Measurements from ENCODE around the gene ELFN1. TPM values are rescaled to one million over a fixed set of nuclear protein-coding genes. Genes with fewer than 3 reads are reported as not detected.

The ELFN1 gene
- total RNA-seq, 4 donors from 2014 or later = 0.12 to 1.0 (median 0.46) TPM

- H3K9me3 ChIP-seq = no peaks in the 10 kb centered on the region
- TF ChIP-seq CTCF (IDR thresholded peaks at IDR 0.05 in 4 of 5, conservative IDR thresholded peaks at IDR 0.05 in 1 of 5) (no peak), POLR2A (IDR thresholded peaks at IDR 0.05) (no peak)
- no peaks in the 10 kb centered on the region for H3K27me3 ChIP-seq
- H3K36me3 ChIP-seq = no peaks in the 10 kb centered on the region
- H3K4me3 ChIP-seq = no peak overlapping the region
- intact Hi-C loops (cut with DNase I; ENCODE audit: low total_unique reads) (no loop called here), in situ Hi-C loops (cut with MboI; ENCODE audit: low sequenced_read_pairs in 4 of 4) (loop anchor here in 1 of 4 donors (25.0 kb wide), 1 partner anchor 562 kb away; no protein-coding TSS in a partner anchor)
- ATAC-seq (no peak), DNase-seq (no peak)
- peaks cover 27 to 28% of the 10 kb centered on the region in 2 donors for H3K4me1 ChIP-seq
- no peak overlapping the region for H3K27ac ChIP-seq
Measured at GRCh38 chr7:1650363-1651030, 19.6 kb upstream of the ELFN1 start.

- ATAC-seq (no peak), DNase-seq (no peak)
- TF ChIP-seq CTCF (IDR thresholded peaks at IDR 0.05 in 4 of 5, conservative IDR thresholded peaks at IDR 0.05 in 1 of 5) (no peak), POLR2A (IDR thresholded peaks at IDR 0.05) (no peak)
- Histone ChIP-seq H3K9me3 (no peaks in the 10 kb centered on the region), H3K27ac (no peak overlapping the region), H3K36me3 (no peaks in the 10 kb centered on the region), H3K27me3 (peaks cover 0 to 3% (median 0%) of the 10 kb centered on the region in 3 donors), H3K4me3 (no peak overlapping the region), H3K4me1 (peaks cover 26 to 28% of the 10 kb centered on the region in 2 donors)
- intact Hi-C loops (cut with DNase I; ENCODE audit: low total_unique reads) (no loop called here), in situ Hi-C loops (cut with MboI; ENCODE audit: low sequenced_read_pairs in 4 of 4) (loop anchor here in 1 of 4 donors (25.0 kb wide), 1 partner anchor 561 kb away; no protein-coding TSS in a partner anchor)
Measured at GRCh38 chr7:1651031-1651446, 19.0 kb upstream of the ELFN1 start.

GRCh38 chr7:1651891-1652290 lies 18.2 kb upstream of the ELFN1 start:
- peaks cover 0 to 7% (median 0%) of the 10 kb centered on the region in 3 donors for H3K27me3 ChIP-seq
- DNase-seq (no peak), ATAC-seq (no peak)
- TF ChIP-seq POLR2A (IDR thresholded peaks at IDR 0.05) = no peak
- TF ChIP-seq CTCF (IDR thresholded peaks at IDR 0.05 in 4 of 5, conservative IDR thresholded peaks at IDR 0.05 in 1 of 5) = no peak
- intact Hi-C loops (cut with DNase I; ENCODE audit: low total_unique reads) = no loop called here
- no peaks in the 10 kb centered on the region for H3K9me3 ChIP-seq
- in situ Hi-C loops (cut with MboI; ENCODE audit: low sequenced_read_pairs in 4 of 4) = loop anchor here in 1 of 4 donors (25.0 kb wide), 1 partner anchor 560 kb away; no protein-coding TSS in a partner anchor
- no peak overlapping the region for H3K27ac ChIP-seq
- no peak overlapping the region for H3K4me3 ChIP-seq
- H3K4me1 ChIP-seq = peaks cover 21 to 23% of the 10 kb centered on the region in 2 donors
- no peaks in the 10 kb centered on the region for H3K36me3 ChIP-seq

GRCh38 chr7:1653500-1653899 lies 16.6 kb upstream of the ELFN1 start:
- intact Hi-C loops (cut with DNase I; ENCODE audit: low total_unique reads) = no loop called here
- no peak overlapping the region for H3K4me3 ChIP-seq
- TF ChIP-seq POLR2A (IDR thresholded peaks at IDR 0.05) (no peak), CTCF (IDR thresholded peaks at IDR 0.05 in 4 of 5, conservative IDR thresholded peaks at IDR 0.05 in 1 of 5) (no peak)
- in situ Hi-C loops (cut with MboI; ENCODE audit: low sequenced_read_pairs in 4 of 4) = loop anchor here in 1 of 4 donors (25.0 kb wide), 1 partner anchor 559 kb away; no protein-coding TSS in a partner anchor
- DNase-seq (no peak), ATAC-seq (no peak)
- peaks cover 0 to 9% (median 0%) of the 10 kb centered on the region in 3 donors for H3K27me3 ChIP-seq
- peaks cover 6 to 7% of the 10 kb centered on the region in 2 donors for H3K4me1 ChIP-seq
- H3K9me3 ChIP-seq = no peaks in the 10 kb centered on the region
- H3K27ac ChIP-seq = no peak overlapping the region
- H3K36me3 ChIP-seq = no peaks in the 10 kb centered on the region

All from gastrocnemius medialis (tissue), 4 donors.